Measurements from ENCODE around the gene CHD1.
A peak's percentile ranks its signal among the peaks of the same experiment; 100 is the strongest.
"Not testable (repeated sequence)": the region's sequence is repeated elsewhere in the genome, so short reads cannot be mapped to it uniquely, and the experiment has no call there.

Gene CHD1

GRCh38 chr5:98928873-98929709 is at the start of gene CHD1:
TSS of gene CHD1 (minus strand) at chr5:98929007. CDS start at chr5:98926386, 2,621 bp downstream.
- DNase-seq (ENCODE audit: low read depth) = peak; percentile 91

DNA sequence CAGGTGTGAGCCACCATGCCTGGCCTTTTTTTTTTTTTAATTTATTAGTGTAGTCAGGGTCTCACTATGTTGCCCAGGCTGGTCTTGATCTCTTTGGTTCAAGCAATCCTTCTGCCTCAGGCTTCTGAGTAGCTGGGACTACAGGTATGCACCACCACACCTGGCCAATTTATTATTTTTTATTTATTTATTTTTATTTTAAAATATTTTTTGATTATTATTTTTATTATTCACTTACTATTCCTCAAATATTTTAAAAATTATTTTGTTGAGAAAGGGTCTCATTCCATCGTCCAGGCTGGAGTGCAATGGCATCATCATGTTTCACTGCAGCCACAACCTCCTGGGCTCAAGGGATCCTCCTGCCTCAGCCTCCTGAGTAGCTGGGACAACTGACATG is 49.7 kb upstream of the CHD1 start:
- DNase-seq (ENCODE audit: low read depth) = no peak

GRCh38 chr5:98977723-98978122 is 48.9 kb upstream of the CHD1 start:
- no peak for DNase-seq (ENCODE audit: low read depth)

DNA sequence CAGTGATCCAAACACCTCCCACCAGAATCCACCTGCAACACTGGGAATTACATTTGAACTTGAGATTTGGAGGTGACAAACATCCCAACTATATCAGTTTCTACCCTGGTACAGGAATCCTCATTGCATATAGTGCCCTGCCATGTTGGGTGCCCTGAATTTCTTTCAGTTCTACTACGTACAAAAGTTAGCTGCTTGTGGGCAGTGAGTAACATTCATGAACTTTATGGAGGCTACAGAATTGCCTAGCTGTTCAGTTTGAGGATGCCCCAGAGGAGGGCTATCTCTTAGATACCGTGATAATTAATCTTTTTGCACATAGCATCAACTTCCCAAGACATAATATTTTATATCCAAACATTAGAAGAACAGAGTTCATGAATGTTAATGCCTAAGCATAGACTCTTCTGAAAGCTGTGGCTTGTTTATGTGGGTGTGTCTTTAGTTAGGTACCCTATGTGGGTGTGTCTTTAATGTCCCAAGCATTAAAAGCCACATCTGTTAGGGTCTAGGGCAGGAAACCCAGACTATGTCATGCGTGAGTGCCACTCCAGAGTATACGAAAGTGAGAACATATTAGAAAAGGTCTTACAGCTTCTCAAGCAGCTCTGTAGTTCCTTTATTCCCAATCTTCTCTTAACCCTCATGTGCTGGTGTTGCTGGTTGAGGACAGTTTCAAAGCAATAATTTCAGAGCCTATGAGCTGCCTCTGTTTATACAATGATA is 47.0 kb upstream of the CHD1 start:
- DNase-seq (ENCODE audit: low read depth) = no peak

GRCh38 chr5:98975223-98975622 is 46.4 kb upstream of the CHD1 start:
- DNase-seq (ENCODE audit: low read depth) = no peak

DNA sequence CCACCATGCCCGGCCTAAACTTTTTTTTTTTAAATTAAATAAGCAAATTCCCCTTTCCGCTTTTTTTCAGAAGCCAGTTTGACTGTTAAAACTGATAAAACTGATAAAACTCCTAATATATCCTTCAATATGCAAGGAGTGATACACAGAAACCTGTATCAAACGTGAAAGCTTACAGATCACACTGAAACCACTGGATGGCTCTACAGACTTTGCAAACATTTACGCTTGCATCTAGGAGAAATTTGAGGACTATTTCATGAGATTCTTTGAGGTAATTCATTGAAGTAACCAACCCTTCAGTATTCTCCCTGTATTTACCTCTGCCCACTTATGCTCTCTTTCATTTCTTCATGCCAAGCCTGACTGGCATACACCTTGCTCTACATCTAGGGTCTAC is 40.6 kb upstream of the CHD1 start:
- DNase-seq (ENCODE audit: low read depth) = no peak

GRCh38 chr5:98968056-98968564 is 39.3 kb upstream of the CHD1 start:
- DNase-seq (ENCODE audit: low read depth) = no peak

DNA sequence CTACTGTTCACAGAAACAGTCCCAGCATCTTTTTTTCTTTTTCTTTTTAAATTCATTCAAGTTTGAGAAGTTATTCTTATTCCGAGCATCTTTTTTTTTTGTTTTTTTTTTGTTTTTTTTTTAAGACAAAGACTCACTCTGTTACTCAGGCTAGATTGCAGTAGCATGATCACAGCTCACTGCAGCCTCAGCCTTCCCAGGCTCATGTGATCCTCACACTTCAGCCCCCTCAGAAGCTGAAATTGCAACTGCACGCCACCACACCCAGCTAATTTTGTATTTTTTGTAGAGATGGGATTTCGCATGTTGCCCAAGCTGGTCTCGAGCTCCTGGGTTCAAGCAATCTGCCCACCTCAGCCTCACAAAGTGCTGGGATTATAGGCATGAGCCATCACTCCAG is 36.4 kb upstream of the CHD1 start:
- DNase-seq (ENCODE audit: low read depth) = no peak

DNA sequence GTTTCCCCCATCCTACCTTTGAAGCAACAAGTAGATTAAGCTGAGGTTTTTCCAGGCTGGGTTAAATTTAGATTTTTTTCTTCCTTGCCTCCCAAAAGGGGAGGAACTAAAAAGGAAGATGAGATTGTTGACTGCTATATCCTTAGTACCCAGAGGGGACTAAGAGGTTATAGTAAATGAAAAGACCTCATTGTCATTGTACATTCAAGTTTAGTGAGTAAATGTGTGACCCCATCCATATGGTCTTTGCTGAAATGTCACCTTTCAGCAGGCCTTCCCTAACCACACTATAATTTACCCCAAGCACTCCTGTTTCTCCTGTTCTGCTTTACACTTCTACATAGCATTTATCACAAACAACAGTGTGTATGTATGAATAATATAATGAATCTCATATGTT is 35.8 kb upstream of the CHD1 start:
- DNase-seq (ENCODE audit: low read depth) = no peak

- no peak for DNase-seq (ENCODE audit: low read depth)
Observed at GRCh38 chr5:98963019-98963418, 34.2 kb upstream of the CHD1 start.

- no peak for DNase-seq (ENCODE audit: low read depth)
Observed at GRCh38 chr5:98962587-98962986, 33.8 kb upstream of the CHD1 start.

DNA sequence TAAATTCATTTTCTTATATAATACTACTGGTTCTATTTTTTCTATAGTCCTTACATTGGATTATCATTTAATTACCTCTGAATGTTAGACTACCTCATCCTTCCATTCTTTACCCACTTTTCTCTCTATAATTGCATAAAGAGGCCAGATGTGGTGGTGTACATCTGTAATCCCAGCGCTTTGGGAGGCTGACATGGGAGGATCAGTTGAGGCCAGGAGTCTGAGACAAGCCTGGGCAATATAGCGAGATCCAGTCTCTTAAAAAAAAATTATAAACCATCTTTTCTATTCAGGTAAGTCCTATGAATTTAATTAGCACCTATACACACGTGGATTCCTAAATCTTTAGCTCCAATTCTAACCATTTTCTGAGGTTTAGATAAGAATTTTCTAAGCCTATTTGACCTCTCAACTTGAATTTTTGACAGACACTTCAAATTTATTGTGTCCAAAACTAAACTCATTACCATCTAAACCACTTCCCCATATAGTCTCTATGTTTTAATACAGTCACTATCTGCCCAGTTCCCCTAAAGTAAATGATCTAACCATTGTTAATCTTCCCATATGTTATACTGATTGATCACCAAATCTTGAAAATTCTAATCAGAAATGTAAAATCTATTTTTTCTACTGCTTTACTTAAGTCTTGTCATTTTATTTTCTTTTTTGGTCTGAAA is 33.0 kb upstream of the CHD1 start:
- DNase-seq (ENCODE audit: low read depth) = no peak

- no peak for DNase-seq (ENCODE audit: low read depth)
Observed at GRCh38 chr5:98957307-98957706, 28.5 kb upstream of the CHD1 start.

DNA sequence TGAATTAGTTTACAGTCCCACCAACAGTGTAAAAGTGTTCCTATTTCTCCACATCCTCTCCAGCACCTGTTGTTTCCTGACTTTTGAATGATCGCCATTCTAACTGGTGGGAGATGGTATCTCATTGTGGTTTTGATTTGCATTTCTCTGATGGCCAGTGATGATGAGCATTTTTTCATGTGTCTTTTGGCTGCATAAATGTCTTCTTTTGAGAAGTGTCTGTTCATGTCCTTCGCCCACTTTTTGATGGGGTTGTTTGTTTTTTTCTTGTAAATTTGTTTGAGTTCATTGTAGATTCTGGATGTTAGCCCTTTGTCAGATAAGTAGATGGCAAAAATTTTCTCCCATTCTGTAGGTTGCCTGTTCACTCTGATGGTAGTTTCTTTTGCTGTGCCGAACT is 27.1 kb upstream of the CHD1 start:
- not testable (repeated sequence) for DNase-seq (ENCODE audit: low read depth)

- not testable (repeated sequence) for DNase-seq (ENCODE audit: low read depth)
Observed at GRCh38 chr5:98955471-98955870, 26.7 kb upstream of the CHD1 start.

- DNase-seq (ENCODE audit: low read depth) = no peak
Observed at GRCh38 chr5:98954392-98955028, 25.7 kb upstream of the CHD1 start.

GRCh38 chr5:98942847-98943246 is 14.0 kb upstream of the CHD1 start:
- DNase-seq (ENCODE audit: low read depth) = no peak

GRCh38 chr5:98941131-98941883 is 12.5 kb upstream of the CHD1 start:
- no peak for DNase-seq (ENCODE audit: low read depth)

- no peak for DNase-seq (ENCODE audit: low read depth)
Observed at GRCh38 chr5:98940581-98940980, 11.8 kb upstream of the CHD1 start.

DNA sequence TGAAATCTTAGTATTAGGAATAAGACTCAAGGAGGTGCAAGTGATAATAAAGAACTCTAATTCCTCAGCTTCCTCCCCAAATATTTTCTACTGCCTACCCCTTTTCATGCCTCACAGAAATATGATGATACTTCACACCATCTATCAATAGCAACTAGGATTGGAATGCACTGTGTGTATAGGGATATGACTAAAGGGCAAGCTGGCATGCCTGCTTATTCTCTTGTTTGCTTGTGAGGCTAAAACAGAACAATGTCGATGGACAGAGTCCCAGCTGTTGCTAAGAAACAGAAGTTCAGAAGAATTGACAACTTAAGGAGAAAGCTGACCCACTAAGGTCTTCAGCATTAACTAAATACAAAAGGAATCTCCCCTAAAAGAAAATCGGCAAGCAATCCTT is 9.7 kb upstream of the CHD1 start:
- no peak for DNase-seq (ENCODE audit: low read depth)

DNA sequence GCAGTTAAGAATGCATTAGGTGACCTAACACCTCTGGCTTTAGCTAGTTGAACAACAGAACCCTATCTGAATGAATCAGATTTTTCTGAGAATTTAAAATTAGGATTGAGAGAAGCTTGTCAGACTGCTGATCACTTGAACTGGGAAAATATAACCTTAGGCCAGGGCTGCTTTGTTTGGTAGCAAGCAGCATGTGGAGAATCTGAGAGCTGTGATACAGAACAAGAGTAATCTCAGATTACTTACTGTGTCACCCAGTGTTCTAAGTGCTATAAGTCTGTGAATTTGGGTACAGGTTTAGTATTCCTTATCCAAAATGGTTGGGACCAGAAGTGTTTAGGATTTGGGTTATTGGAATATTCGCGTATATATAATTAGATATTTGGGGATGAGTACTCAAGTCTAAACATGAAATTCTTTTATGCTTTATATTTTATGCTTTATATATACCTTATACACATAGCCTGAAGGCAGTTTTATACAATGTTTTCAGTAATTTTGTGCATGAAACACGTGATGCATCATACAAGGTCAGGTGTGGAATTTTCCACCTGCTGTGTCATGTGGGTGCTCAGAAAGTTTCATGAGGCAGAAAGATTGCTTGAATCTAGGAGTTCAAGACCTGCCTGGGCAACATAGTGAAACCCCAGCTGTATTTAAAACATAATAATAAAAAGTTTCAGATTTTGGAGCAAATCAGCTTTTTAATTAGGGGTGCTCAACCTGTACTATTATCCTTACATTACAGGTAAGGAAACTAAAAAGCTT is 8.3 kb upstream of the CHD1 start:
- no peak for DNase-seq (ENCODE audit: low read depth)

Measured in activated gamma-delta T cell treated with anti-CD3 and anti-CD28 coated beads, Interleukin-2, amount 50 U/mL, for 16 hours (primary cell).